DND-41 (cell line): ENCODE data around the gene AHCY.

Experiments used
- EZH2 ChIP-seq: IDR thresholded peaks from 3 replicates; pipeline ENCODE4 v1.6.1; 2012; ENCODE audit warnings: borderline replicate concordance, low read depth, mild to moderate bottlenecking, moderate library complexity, low read length, inconsistent platforms; ENCODE audit not compliant: severe bottlenecking
- TF ChIP-seq, protein P1 (sequence below): IDR thresholded peaks from 2 replicates; pipeline ENCODE4 v1.5.1; 2012; ENCODE audit warnings: borderline replicate concordance, low read length, moderate library complexity, mild to moderate bottlenecking; ENCODE audit not compliant: poor library complexity, severe bottlenecking; ENCODE audit errors: extremely low read depth

DNA sequence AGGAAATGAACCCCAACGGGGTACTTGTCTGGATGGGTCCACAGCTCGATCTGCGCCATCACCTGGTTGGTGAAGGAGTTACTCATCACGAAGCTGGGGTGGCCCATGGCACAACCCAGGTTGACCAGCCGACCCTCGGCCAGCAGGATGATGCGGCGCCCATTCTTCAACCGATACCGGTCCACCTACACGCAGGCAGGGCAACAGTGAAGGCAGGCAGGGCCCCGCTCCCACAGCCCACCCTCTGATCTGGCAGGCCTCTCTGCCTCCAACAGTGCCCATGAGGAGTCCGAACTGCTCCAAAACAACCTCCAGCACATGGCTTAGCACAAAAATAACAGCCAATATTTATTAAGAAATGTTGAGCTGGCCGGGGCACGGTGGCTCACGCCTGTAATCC, 17.7 kb downstream of the AHCY start:
- TF ChIP-seq, protein P1, sequence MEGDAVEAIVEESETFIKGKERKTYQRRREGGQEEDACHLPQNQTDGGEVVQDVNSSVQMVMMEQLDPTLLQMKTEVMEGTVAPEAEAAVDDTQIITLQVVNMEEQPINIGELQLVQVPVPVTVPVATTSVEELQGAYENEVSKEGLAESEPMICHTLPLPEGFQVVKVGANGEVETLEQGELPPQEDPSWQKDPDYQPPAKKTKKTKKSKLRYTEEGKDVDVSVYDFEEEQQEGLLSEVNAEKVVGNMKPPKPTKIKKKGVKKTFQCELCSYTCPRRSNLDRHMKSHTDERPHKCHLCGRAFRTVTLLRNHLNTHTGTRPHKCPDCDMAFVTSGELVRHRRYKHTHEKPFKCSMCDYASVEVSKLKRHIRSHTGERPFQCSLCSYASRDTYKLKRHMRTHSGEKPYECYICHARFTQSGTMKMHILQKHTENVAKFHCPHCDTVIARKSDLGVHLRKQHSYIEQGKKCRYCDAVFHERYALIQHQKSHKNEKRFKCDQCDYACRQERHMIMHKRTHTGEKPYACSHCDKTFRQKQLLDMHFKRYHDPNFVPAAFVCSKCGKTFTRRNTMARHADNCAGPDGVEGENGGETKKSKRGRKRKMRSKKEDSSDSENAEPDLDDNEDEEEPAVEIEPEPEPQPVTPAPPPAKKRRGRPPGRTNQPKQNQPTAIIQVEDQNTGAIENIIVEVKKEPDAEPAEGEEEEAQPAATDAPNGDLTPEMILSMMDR, result no peak
- TF ChIP-seq EZH2, result no peak
